K562 (cell line): ENCODE results near the gene GMPR2.

Experiments used
- FIP1L1 ChIP-seq: fragments of 200-400 bp; formaldehyde crosslinking; IDR thresholded peaks from 2 replicates; pipeline ENCODE4 v1.6.1; 2018; ENCODE audit warnings: mild to moderate bottlenecking, low read depth, low read length; ENCODE audit not compliant: poor library complexity, severe bottlenecking
- POLR2AphosphoS5 ChIP-seq: IDR thresholded peaks from 2 replicates; pipeline ENCODE4 v1.6.1; 2011; ENCODE audit warnings: mild to moderate bottlenecking, low read depth, low read length, moderate library complexity; ENCODE audit not compliant: control insufficient read depth, insufficient read depth
- RAD51 ChIP-seq: fragments of 450-650 bp; IDR thresholded peaks from 2 replicates; pipeline ENCODE4 v1.7.1; 2016; ENCODE audit warnings: low read depth, mild to moderate bottlenecking, borderline replicate concordance
- TF ChIP-seq, protein P1 (sequence below): fragments of 250-450 bp; sonication (Bioruptor Pico); IDR thresholded peaks from 2 replicates; pipeline ENCODE4 v1.5.0; 2020; ENCODE audit warnings: mild to moderate bottlenecking

DNA sequence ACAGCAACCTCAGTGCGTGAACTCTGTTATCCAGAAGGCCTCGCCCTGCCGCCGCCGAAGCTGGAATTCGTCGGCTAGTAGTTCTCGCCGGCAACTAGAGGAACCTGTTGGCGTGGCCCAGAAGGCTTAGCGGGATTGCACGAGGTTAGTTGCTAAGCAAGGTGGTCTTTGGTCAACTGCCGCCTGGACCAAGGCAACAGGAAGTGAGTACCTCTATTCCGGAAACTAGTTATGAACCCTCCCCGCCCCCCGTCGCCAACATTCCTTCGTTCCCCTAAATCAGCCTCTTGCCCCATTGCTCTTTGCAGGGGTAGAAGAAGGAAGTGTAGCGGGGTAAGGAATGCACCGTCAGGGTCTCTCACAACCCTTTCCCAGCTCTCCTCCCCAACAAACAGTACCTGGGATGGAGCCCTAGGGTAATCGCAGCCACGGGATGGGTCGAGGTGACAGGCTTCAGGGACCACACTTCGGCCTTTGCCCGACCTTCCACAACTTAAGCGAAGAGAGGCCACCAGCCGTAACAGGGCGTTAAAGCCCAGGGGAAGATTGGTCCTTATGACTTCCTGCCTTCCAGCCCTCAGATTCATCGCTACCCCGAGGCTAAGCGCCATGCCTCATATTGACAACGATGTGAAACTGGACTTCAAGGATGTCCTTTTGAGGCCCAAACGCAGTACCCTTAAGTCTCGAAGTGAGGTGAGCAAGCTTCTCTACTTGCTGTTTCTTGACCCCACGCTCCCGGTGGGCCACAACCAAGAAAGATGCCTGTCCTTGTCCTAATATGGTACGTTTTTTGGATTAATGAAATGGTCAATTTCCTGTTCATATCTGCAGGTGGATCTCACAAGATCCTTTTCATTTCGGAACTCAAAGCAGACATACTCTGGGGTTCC lies at the start of gene GMPR2:
- TF ChIP-seq FIP1L1 (no peak), POLR2AphosphoS5 (no peak), RAD51 (no peak)
- TF ChIP-seq, protein P1, sequence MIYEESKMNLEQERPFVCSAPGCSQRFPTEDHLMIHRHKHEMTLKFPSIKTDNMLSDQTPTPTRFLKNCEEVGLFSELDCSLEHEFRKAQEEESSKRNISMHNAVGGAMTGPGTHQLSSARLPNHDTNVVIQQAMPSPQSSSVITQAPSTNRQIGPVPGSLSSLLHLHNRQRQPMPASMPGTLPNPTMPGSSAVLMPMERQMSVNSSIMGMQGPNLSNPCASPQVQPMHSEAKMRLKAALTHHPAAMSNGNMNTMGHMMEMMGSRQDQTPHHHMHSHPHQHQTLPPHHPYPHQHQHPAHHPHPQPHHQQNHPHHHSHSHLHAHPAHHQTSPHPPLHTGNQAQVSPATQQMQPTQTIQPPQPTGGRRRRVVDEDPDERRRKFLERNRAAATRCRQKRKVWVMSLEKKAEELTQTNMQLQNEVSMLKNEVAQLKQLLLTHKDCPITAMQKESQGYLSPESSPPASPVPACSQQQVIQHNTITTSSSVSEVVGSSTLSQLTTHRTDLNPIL (CRISPR knock-in tag), result no peak
